ENCODE results near the gene TNFRSF25.
A peak's percentile ranks its signal among the peaks of the same experiment; 100 is the strongest.
"Not testable (repeated sequence)": the region's sequence is repeated elsewhere in the genome, so short reads cannot be mapped to it uniquely, and the experiment has no call there.

Gene TNFRSF25

DNA sequence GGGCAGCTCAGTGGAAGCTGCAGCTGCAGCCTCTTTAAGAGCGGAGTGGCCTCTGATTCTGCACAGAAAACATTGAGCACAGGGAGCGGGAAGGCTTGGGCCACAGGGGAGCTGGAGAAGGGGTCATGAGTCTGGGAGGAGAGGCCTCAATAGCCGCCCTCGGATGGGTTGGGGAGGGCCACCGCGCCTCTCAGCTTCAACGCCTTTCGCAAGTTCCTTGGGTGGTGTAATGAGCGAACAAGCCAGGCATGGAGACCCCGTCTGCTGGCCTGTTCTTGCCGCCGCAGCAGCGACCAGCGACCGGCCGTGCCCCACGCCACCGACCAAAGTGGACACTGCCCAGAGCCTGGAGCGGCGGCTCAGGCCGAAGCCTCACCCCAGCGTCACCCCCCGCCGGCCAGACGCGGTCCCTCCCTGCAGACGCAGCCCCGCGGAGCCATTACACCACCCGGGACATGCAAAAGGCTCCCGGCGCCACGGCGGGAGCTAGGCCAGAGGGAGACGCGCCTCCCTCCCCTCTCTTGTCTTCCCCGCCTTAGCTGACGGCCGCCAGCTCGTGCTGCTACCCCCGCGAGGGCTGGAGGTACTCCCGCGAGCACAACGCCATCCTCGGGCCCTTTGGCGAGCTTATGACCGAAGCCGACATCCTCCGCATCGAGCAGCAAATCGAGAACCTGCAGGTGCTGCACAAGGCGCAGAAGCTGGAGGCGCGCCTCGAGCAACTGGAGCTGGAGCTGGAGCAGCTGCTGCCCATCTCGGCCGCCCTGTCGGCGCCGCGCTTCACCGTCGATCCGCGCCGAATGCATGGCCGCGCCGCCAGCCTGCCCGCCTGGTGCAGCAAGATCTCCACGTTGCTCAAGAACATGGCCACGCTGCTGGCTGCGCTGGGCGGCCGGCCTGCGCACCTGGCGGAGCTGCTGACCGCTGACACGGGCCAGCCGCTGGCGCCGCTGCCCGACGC is 11.8 kb downstream of the TNFRSF25 start:
- not testable (repeated sequence) for DNase-seq (ENCODE audit: low spot score)

DNA sequence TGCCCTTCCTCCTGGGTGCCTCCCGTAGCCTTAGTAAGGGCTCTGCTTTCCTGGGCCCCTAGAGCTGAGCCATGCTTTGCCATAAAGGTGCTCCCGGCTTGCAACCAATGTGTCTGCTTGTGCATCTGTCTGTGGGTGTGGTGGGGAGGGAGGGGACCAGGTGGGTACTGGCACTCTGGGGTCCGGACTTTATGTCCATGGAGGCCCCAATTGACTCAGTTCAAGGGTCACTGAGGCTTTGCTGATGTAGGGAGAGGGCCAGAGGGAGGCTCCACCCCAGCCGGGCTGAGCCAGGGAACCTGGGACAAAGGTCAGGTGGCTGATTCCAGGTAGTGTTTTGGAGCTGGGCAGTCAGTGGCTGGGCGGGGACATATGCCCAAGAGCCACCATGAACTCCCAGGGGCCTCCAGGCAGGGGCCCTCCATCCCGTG is 15.0 kb downstream of the TNFRSF25 start:
- DNase-seq (ENCODE audit: low spot score), result no peak

DNA sequence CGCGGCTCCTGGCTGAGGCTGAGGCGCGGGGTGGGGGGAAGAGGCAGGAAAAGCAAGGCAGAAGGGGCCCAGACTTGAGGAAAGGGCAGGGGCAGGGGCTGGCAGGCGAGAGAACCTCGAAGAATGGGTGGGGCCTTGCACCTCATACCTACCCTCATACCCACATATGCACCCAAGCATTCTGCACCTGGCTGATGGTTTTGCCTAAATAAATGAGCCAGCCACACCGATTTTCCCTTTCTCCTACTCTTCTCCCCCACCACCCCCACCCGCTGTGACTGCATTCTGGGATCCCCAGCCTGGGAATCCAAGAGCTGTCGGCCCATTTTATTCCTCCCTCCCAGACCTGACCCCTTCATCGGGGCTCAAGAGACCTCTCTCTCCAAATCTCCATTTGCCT is 15.5 kb downstream of the TNFRSF25 start:
- not testable (repeated sequence) for DNase-seq (ENCODE audit: low spot score)

DNA sequence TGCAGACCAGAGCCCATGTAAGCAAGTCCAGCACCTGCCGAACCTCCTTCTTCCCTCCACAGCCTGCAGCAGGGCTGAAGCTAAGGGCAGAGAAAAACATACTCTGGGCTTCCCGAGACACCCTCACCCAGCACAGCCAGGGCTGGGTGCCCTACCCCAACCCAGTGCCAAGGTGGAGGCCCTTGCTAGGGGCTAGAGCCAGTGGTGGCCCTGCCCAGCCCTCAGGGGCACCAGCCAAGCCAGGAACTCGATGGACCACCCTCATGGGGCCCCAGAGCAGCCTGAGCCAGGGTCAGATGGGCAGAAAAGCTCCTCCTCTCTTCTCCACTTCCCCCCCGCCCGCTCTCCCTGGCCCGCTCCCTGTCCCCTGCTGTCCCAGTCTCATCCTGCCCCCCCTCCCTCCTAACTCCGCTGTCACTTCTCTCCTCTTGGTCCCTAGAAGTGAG is 15.9 kb downstream of the TNFRSF25 start:
- no peak for DNase-seq (ENCODE audit: low spot score)

DNA sequence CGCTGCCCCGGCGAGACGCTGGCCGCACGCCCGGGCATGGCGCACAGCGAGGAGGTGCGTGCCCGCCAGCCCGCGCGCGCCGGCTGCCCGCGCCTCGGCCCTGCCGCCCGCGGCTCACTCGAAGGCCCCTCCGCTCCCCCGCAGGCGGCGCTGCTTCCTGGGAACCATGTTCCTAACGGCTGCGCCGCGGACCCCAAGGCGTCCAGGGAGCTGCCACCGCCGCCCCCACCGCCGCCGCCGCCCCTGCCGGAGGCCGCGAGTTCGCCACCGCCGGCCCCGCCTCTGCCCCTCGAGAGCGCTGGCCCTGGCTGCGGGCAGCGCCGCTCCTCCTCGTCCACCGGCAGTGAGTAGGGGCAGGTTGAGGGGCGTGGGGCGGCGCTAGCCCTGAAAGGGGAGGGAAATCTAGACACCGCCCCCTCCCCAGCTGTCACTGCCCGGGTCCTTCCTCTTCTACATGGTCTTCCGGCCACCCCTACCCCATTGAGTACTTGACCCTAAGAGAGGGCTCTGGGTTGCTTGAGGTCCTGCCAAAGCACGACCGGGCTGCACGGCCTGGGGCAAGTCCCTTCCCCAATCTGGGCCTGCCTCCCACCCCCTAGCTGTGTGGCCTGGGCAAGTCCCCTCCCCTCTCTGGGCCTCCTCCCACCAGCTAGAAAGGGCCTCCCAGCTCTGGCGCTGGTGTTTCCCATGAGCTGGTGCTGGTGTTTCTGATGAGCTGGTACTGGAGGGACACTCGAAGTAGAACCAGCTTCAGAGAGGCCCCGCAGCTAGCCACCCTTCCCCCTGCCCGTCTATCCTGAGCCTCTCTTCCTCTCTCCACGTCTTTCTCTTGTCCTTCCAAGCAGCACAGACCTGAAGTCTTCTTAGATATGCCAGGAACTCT is 17.0 kb downstream of the TNFRSF25 start:
- DNase-seq (ENCODE audit: low spot score), result no peak

DNA sequence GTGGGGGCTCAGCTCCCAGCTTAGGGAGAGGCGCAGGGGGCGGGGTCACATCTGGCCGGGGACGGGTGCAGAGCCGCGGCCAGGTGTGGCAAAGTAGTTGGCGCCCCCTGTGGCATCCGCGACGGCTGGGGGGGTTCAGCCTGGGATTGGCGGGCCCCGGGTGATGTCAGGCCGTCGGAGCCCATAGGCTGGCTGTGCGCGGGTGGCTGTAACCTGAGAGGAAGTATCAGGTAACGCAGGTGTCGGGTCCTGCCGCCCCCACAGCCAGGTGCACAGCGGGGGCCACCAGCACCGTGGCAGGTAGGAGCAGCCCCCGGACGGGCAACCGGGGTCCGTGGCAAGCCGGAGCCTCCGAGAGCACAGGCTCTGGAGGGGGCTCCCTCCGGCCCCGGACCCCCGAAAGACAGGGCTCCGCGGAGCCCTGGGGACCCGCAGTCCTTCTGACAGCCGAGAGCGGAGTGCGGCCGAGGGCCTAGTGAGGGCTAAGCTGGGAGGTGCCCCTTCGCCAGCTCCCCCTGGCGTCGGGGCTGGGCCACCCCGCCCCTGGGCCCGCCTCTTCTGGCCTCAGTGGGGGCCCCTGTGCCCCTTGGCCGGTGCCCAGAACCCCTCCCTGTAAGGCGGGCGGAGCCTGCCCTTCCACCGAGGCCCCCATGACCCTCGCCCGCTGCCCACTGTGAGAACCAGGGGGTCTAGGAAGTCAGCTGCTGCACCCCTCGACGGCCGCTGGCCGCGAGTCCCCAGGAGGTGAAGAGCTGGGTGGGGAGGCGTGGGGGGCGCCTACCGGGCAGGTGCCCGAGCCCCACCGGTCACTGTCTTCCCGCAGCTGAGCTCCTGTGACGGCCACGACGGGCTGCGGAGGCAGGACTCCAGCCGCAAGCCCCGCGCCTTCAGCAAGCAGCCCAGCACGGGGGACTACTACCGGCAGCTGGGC is 17.9 kb downstream of the TNFRSF25 start:
- DNase-seq (ENCODE audit: low spot score), result no peak

DNA sequence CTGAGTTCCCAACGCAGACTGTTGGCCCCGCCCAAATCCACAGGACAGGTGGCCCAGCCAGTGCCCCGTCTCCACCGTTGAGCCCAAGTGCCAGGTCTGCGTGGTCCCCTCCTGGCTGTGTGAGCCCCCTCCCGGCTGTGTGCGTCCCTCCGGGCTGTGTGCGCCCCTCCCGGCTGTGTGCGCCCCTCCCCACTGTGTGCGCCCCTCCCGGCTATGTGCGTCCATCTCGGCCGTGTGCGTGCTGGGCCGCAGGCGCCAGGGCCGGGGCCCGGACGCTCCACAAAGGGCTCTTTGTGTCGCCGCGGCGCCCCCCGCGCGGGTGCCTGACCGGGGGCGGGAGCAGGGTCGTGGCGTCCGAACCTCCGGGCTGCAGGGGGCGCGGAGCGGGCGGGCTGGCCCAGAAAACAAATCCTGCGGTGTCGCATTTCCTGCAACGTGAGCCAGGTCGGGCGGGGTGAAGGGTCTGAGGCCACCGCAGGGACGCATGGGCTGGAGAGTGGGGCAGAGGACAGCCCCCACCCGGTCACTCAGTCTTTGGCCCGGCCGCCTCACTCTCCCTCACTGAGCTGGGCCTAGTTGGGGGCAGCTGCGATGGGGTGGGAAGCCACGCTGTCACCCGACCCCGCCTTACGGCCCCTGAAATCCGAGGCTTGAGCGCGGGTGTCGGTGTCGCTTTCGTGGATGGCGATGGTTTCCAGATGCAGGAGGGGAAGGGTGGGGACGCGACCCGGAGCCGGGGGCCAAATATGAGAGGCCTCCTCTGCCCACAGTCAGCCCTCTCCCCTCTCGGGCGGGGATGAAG is 18.8 kb downstream of the TNFRSF25 start:
- DNase-seq (ENCODE audit: low spot score), result no peak

DNA sequence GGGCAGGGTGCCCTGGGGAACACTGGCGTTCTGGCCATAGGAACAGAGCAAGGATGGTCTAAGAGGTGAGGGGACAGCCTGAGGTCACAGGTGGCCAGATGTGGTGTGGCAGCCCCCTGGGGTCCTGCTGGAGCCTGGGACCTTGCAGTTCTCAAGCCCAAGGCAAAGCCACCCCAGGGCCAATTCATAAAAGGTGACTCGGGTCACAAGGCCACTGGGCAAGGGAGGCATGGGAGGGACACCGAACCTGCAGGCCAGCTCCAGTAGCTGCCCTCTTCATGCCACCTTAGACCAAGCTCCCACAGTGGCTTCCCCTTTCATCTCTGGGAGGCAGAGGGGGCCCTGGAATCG is 19.3 kb downstream of the TNFRSF25 start:
- no peak for DNase-seq (ENCODE audit: low spot score)

DNA sequence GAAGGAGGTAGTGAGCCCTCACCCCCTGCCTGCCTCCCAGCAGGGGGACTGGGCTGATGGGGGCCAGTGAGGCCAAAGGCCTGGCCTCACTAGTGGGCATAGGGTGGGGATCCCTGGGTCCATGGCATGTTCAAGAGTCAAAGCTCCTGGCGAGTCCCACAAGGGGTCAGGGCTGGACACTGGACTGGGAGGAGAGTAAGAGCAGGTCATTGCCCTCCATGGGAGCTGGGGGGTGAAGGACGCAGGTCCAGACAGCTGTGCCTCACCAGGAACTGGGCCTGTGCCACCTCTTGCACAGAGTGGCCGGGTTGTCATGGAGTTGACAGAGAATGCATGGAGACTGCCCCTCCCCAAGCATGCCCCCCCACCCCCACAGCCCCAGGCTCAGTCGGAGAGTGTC is 20.0 kb downstream of the TNFRSF25 start:
- not testable (repeated sequence) for DNase-seq (ENCODE audit: low spot score)

DNA sequence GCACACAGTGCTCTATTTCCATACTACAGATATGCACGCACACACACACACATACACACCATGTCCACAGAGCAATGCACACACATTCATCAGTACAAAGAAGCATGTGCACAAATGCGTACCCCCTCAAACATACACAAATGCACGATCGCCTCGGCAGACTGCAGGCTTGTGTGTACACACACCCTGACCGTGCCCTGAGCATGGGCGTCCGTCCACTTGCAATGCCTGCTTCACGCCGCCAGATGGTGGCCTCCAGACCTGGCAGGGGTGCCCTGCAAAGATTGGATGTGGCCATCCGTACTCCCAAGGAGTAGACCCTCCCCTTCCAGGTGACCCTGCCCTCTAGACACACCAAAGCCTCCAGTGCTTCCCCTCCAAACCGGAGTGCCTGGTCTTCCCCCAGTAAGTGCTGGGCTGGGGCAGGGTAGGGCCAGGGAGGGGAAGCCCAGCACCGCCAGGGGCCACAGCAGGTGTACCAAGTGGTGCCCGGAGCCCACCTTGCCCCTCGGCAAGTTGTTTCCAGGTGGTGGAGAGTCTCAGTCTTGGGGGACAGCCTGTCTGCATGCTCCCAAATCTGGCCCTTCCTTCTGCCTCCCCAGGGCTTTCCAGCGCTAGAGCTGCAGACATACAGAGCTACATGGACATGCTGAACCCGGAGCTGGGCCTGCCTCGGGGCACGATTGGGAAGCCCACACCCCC is 20.8 kb downstream of the TNFRSF25 start:
- no peak for DNase-seq (ENCODE audit: low spot score)

DNA sequence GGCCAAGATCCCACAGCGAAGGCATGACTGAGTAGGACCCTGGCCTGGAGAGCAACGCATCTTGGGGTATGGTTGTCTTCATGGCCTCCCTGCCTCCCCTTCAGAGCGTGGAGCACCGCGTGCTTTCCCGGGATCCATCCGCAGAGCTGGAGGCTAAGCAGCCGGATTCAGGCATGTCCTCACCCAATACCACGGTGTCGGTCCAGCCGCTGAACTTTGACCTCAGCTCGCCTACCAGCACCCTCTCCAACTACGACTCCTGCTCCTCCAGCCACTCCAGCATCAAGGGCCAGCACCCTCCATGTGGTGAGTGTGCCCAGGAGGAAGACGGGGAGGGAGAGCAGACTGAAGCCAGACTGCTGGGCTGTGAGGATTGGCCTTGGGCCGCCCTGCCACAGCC is 21.6 kb downstream of the TNFRSF25 start:
- DNase-seq (ENCODE audit: low spot score), result no peak

DNA sequence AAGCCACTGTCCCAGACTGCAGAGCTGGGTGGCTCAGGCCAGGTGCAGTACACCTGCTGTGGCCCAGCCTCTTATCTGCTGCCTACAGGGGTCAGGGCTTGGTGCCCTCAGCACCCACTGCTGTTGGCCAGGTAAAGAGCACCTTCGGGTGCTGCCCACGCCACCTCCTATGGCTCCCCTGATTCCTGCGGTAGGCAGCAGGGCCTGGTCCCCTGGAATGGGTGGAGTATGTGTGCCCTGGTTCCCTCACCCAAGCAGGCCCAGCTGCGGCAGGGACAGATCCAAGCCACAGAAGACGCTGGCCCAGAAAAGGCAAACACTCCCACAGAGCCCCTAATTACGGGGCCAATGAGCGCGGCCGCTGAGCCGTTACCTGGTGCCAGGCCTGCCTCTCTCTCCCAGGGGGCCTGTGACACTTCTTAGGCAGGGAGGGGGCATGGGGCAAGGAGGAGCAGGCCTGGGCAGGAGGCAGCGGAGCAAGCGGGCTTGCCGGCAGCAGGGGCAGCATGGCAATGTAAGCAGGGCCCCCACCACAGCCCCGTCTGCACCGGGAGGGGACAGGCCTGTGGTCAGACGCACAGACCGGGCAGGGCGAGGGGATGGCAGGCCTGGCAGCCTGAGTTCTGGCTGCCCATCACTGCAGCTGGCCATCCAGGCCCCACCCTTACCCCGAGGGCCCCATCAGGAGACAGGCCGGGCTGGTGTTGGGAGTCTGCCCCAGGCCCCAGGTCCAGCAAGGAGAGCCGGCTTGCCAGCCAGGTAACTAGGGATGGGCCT is 22.4 kb downstream of the TNFRSF25 start:
- no peak for DNase-seq (ENCODE audit: low spot score)

DNA sequence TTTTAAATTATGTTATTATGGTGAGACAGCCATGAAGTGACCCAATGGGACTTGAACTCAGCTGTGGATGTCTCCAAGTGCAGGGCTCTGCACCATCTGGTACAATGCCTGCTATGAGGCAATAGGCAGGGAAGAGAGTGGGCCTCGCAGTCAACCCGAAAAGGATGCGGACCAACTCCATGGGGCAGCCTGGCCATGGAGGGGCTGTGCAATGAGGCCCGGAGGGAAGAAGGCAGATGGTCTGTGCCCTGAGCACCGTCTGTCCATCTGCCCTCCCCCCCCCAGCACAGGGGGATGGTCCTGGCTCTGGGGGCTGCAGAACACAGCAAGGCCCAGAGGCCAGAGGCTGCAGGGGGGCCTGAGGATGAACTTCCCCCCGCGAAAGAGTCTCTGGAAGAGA is 24.4 kb downstream of the TNFRSF25 start:
- DNase-seq (ENCODE audit: low spot score), result no peak

DNA sequence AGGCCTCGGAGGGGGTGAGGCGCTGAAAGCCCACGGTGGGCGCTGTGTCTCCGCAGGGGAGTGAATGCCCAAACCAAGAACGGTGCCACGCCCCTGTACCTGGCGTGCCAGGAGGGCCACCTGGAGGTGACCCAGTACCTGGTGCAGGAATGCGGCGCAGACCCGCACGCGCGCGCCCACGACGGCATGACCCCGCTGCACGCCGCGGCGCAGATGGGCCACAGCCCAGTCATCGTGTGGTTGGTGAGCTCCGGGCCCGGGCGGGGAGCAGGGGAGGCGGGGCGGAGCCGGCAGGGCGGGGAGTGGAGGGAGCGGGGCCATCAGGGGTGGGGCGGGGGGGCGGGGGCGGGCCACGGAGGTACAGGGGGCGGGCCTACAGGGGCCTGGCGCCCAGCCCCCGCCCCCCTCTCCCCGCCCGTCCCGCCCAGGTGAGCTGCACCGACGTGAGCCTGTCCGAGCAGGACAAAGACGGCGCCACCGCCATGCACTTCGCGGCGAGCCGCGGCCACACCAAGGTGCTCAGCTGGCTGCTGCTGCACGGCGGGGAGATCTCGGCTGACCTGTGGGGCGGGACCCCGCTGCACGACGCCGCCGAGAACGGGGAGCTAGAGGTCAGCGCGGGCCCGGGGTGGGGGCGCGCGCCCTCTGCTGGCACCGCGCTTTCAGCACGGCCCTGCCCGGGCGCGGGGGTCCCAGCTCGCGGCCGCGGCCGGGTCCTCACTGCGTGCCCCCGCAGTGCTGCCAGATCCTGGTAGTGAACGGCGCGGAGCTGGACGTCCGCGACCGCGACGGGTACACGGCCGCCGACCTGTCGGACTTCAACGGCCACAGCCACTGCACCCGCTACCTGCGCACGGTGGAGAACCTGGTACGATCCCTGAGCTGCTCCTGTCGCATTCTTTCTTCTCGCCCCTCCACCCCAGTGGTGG is 25.5 kb downstream of the TNFRSF25 start:
- DNase-seq (ENCODE audit: low spot score), result peak; percentile 79

DNA sequence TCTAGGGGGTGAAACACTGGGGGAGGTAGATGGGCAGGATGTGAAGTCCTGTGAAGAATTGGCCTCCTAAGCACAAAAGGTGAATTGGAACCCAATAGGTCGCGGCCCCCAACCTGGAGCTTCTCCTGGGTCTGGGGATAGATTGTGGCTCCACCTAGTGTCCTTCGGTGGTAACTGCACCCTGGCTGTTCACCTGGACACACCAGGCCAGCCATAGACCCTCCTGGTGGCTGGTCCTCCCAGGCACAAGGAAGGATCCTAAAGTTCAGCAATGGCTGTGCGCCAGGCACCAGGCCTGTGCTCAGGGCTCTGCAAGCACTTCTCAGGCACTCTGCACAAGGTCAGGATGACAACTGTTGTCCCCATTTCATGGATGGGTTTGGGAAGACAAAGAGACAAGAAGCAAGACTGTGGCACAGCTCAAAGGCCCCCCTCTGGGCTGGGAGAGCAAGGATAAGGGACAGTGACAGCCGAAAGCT is 27.9 kb downstream of the TNFRSF25 start:
- peak; percentile 80 for DNase-seq (ENCODE audit: low spot score)

DNA sequence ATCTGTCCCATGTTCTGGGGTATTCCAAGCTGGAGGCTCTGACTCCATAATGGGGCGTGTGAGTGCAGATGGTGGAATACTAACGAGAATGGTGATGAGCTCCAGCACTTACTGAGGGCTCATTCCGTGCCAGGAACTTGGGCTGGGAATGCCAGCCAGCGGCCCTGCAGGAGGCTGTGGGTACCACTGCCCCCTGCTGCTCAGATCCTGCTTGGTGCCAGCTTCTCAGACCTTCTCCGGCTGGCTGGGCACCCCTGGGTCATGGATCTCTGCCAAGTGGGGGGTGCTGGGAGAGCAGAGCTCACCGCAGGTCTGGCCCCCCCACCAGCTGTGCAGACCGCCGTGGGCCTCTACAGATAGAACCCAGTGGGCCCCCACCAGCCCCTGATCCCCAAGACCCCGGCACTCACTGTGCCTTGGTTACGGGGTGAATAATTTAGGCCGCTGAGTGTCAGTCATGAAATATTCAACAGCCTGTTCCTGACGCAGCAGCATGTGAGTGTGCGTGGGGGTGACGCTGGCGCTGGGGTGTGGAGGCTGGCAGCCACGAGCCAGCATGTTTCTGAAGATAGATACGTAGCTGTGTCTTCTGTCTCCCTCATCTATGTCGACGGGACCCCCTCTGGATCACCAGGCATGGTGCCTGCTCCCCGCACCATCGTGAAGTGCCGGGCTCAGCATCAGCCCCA is 28.8 kb downstream of the TNFRSF25 start:
- DNase-seq (ENCODE audit: low spot score), result not testable (repeated sequence)

DNA sequence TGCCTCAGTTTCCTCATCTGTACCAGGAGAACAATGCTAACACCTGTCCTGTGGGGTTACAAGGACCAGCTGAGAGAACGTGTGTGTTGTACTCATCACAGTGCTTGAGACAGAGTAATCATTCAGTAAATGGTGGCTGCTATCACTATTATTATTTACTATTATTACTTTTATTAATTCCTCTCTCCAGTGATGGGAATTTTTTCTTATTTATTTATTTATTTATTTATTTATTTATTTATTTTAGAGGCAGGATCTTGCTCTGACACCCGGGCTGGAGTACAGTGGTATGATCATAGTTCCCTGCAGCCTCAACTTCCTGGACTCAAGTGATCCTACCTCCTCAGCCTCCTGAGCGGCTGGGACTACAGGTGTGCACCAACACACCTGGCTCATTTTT is 29.7 kb downstream of the TNFRSF25 start:
- not testable (repeated sequence) for DNase-seq (ENCODE audit: low spot score)

DNA sequence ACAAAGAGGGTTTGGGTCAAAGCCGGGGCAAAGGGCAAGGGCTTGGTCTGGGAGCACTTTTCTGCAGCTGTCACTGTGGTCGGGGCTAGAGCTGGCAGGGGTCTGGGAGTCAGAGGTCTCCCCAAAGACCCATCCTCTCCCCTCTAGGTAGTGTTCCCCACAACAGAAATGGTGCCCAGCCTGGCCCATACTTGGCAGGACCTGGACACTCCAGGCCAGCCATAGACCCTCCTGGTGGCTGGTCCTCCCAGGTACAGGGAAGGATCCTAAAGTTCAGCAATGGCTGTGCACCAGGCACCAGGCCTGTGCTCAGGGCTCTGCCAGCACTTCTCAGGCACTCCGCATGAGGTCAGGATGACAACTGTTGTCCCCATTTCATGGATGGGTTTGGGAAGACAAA is 30.4 kb downstream of the TNFRSF25 start:
- DNase-seq (ENCODE audit: low spot score), result no peak
